Duodenal mucosa (tissue), 2 donors: ENCODE data around the gene TGM4.

Experiments
- H3K27ac ChIP-seq: one replicate; pipeline ENCODE4 v1.7.0; 2013; ENCODE audit warnings: low read depth, low read length
- H3K27me3 ChIP-seq, 2 donors: one replicate each; pipeline ENCODE4 v1.7.0; 2013; ENCODE audit warnings: low read length in 2 of 2, control low read depth in 1 of 2; ENCODE audit not compliant: insufficient read depth in 2 of 2, control insufficient read depth in 1 of 2
- H3K36me3 ChIP-seq, 2 donors: one replicate each; pipeline ENCODE4 v1.7.0; 2013; ENCODE audit warnings: low read length in 2 of 2, control low read depth in 1 of 2; ENCODE audit not compliant: insufficient read depth in 2 of 2, control insufficient read depth in 1 of 2
- H3K4me1 ChIP-seq, 2 donors: one replicate each; pipeline ENCODE4 v1.7.0; 2013; ENCODE audit warnings: low read length in 2 of 2, control low read depth in 1 of 2; ENCODE audit not compliant: insufficient read depth in 2 of 2, control insufficient read depth in 1 of 2
- H3K4me3 ChIP-seq, 2 donors: one replicate each; pipeline ENCODE4 v1.7.0; 2013; ENCODE audit warnings: low read length in 2 of 2, low read depth in 1 of 2
- H3K9ac ChIP-seq, 2 donors: one replicate each; pipeline ENCODE4 v1.7.0; 2013; ENCODE audit warnings: low read length in 2 of 2, low read depth in 1 of 2
- H3K9me3 ChIP-seq, 2 donors: one replicate each; pipeline ENCODE4 v1.7.0; 2013; ENCODE audit warnings: low read length in 2 of 2, control low read depth in 1 of 2; ENCODE audit not compliant: control insufficient read depth in 1 of 2

TGM4 gene

DNA sequence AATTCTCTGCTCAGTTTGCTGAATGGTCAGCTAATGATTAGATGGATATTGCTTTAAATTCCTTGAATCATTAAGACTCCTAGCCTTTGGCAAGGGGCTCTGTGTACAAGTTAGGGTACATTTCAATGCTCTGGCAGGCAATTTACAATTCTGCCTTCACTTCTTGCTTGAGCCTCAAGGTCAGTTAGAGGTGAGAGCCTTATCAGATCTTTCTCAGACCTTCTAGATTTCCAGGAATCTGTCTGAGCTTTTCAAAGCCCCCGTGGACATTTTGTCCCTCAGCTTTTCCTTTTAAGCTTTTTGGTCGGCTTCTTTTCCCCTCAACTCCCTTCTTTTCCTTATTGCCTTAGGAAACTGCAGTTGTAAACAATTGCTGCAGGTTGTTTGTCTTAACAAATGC lies 34.7 kb downstream of the TGM4 start:
- Histone ChIP-seq H3K27ac (no peak overlapping the region), H3K27me3 (no peaks in the 10 kb centered on the region)

DNA sequence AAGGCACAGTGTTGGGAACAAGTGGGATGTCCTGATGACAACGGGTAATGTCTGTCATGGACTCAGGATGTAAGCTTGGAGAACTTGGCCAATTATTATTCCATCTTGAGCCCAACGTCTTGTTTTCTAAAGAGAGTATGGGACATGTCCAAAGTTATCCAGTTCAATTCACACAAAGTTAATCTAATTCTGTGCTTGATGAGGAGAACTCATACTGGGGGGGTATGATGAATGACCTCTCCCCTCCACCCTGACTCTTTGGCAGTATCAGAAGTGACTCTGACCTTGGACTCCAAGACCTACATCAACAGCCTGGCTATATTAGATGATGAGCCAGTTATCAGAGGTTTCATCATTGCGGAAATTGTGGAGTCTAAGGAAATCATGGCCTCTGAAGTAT lies 36.3 kb downstream of the TGM4 start:
- no peaks in the 10 kb centered on the region for H3K27me3 ChIP-seq
- no peaks in the 10 kb centered on the region for H3K36me3 ChIP-seq
- no peaks in the 10 kb centered on the region for H3K4me1 ChIP-seq
- H3K9ac ChIP-seq, result no peak overlapping the region
- no peaks in the 10 kb centered on the region for H3K9me3 ChIP-seq
- no peak overlapping the region for H3K27ac ChIP-seq
- H3K4me3 ChIP-seq, result no peak overlapping the region

More for the DNA sequence above, 34.7 kb downstream of the TGM4 start:
- no peak overlapping the region for H3K9ac ChIP-seq
- H3K36me3 ChIP-seq, result no peaks in the 10 kb centered on the region
- no peaks in the 10 kb centered on the region for H3K9me3 ChIP-seq
- H3K4me1 ChIP-seq, result no peaks in the 10 kb centered on the region
- no peak overlapping the region for H3K4me3 ChIP-seq

DNA sequence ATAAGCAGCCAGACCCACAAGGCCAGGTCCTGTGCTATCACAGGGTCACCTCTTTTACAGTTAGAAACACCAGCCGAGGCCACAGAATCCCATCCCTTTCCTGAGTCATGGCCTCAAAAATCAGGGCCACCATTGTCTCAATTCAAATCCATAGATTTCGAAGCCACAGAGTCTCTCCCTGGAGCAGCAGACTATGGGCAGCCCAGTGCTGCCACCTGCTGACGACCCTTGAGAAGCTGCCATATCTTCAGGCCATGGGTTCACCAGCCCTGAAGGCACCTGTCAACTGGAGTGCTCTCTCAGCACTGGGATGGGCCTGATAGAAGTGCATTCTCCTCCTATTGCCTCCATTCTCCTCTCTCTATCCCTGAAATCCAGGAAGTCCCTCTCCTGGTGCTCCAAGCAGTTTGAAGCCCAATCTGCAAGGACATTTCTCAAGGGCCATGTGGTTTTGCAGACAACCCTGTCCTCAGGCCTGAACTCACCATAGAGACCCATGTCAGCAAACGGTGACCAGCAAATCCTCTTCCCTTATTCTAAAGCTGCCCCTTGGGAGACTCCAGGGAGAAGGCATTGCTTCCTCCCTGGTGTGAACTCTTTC lies 39.6 kb downstream of the TGM4 start:
- peaks cover 3 to 11% of the 10 kb centered on the region in 2 donors for H3K36me3 ChIP-seq
- H3K4me1 ChIP-seq, result no peaks in the 10 kb centered on the region
- no peak overlapping the region for H3K27ac ChIP-seq
- H3K4me3 ChIP-seq, result no peak overlapping the region
- no peak overlapping the region for H3K9ac ChIP-seq
- no peaks in the 10 kb centered on the region for H3K9me3 ChIP-seq
- H3K27me3 ChIP-seq, result no peaks in the 10 kb centered on the region

DNA sequence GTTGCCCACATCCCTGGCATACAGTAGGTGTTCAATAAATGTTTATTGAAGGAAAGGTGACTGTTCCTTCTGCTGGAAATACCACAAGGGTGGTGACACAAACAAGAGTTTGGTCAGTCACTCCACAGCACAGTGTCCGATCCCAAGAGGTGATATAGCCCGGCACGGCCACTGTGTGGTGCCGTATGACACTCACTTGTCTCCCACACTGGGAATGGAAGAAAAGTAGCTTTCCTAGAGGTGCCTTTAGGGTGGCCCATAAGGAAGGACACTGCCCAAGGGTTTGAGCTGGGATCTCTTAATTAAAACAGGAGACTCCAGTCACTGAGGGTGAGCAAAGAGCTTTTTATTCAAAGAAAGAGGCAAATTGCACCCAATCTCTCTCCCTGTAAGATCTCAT lies 40.5 kb downstream of the TGM4 start:
- no peak overlapping the region for H3K27ac ChIP-seq
- H3K9ac ChIP-seq, result no peak overlapping the region
- H3K9me3 ChIP-seq, result no peaks in the 10 kb centered on the region
- H3K4me3 ChIP-seq, result no peak overlapping the region
- peaks cover 3 to 11% of the 10 kb centered on the region in 2 donors for H3K36me3 ChIP-seq
- no peaks in the 10 kb centered on the region for H3K27me3 ChIP-seq
- no peaks in the 10 kb centered on the region for H3K4me1 ChIP-seq

DNA sequence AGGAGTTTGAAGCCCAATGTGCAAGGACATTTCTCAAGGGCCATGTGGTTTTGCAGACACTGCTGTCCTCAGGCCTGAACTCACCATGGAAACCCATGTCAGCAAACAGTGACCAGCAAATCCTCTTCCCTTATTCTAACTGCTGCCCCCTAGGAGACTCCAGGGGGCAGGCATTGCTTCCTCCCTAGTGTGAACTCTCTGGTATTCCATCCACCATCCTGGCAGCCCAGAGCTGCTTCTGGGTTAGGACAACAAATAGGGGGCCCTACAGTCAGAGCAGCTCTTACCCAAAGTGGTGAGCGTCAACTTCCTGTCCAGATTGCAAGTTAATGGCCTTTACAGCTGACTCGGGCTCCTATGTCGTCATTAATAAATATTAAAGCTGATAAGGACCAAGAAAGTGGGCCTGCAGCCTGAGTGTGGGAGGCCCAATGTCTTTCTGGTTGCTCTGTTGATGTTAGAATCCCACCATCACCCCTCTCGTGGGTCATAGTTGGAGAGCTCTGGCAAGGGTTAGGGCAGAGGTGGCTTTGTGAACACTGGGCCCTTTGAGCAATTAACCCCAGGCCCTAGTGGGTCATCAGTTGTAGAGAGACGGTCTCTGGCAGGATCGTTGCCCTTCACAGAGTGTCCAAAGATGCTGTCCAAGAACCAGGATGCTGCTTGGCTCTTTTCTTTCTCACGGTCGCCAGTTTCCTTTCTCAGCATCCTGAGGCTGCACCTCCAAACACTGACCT lies 41.5 kb downstream of the TGM4 start:
- Histone ChIP-seq H3K9ac (no peak overlapping the region), H3K27ac (no peak overlapping the region), H3K4me1 (no peaks in the 10 kb centered on the region), H3K4me3 (no peak overlapping the region), H3K27me3 (no peaks in the 10 kb centered on the region), H3K36me3 (peaks cover 3 to 16% of the 10 kb centered on the region in 2 donors), H3K9me3 (no peaks in the 10 kb centered on the region)

DNA sequence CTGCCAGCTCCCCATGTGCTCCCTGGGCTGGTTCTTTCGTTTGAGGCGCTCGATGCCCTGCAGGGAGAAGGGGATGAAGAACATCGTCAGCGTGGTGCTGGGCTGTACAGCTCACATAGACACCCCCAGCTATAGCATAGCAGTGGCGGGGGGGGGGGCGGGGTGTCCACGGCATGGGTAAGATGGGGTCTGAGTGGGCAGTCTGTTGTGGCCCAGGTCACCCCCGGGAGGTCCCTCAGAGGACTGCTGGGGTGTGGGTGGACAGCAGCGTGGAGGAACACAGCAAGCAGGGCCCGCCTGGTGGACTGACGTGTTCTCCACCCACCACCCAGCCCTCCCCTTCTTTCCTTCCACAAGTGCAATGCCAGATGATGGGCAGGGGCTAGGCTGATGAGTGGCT lies 43.7 kb downstream of the TGM4 start:
- Histone ChIP-seq H3K4me3 (no peak overlapping the region), H3K9me3 (no peaks in the 10 kb centered on the region), H3K27me3 (no peaks in the 10 kb centered on the region), H3K4me1 (no peaks in the 10 kb centered on the region), H3K27ac (no peak overlapping the region), H3K9ac (no peak overlapping the region), H3K36me3 (peaks cover 7 to 33% of the 10 kb centered on the region in 2 donors)

DNA sequence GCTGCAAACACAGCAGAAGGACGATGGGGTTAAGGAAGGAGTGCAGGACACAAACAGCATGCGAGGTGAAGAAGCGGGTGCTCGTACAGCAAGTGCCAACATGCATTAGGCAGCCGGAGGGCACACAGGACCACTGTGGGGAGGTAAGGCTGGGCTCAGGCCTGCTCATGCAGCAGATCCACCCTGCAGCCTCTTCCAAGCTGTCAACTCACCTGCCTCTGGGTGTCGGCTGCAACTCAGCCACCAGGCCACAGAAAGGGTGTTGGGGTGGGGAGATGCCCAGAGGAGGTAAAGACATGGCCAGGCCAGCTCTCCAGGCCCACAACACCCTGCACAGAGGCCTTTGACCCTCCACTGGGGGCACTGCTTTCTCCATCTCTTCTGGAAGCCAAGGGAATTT lies 44.2 kb downstream of the TGM4 start:
- Histone ChIP-seq H3K9me3 (no peaks in the 10 kb centered on the region), H3K27me3 (no peaks in the 10 kb centered on the region), H3K36me3 (peaks cover 7 to 35% of the 10 kb centered on the region in 2 donors)

DNA sequence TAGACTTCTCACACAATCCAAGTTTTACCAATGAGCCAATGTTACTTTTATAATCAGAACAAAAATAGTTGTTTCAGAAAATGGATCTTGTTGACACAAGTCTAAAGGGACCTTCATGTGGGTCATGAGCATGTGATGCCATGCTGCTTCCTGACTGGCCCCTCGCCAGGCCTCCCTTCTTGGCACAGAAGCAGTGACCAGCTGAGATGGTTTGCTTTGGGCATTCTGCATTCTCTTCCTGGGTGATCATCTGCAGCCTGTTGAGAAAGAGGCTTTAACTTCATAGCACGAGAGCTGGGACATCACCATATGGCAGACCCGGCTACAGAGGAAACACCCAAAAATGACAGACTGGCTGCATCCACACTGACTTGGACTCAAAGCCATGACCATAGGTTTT lies 45.7 kb downstream of the TGM4 start:
- no peaks in the 10 kb centered on the region for H3K9me3 ChIP-seq
- H3K4me3 ChIP-seq, result no peak overlapping the region
- H3K27me3 ChIP-seq, result no peaks in the 10 kb centered on the region
- H3K9ac ChIP-seq, result no peak overlapping the region
- H3K27ac ChIP-seq, result no peak overlapping the region
- peaks cover 7 to 37% of the 10 kb centered on the region in 2 donors for H3K36me3 ChIP-seq
- no peaks in the 10 kb centered on the region for H3K4me1 ChIP-seq

More for the DNA sequence above, 44.2 kb downstream of the TGM4 start:
- Histone ChIP-seq H3K27ac (no peak overlapping the region), H3K4me3 (no peak overlapping the region), H3K9ac (no peak overlapping the region), H3K4me1 (no peaks in the 10 kb centered on the region)

DNA sequence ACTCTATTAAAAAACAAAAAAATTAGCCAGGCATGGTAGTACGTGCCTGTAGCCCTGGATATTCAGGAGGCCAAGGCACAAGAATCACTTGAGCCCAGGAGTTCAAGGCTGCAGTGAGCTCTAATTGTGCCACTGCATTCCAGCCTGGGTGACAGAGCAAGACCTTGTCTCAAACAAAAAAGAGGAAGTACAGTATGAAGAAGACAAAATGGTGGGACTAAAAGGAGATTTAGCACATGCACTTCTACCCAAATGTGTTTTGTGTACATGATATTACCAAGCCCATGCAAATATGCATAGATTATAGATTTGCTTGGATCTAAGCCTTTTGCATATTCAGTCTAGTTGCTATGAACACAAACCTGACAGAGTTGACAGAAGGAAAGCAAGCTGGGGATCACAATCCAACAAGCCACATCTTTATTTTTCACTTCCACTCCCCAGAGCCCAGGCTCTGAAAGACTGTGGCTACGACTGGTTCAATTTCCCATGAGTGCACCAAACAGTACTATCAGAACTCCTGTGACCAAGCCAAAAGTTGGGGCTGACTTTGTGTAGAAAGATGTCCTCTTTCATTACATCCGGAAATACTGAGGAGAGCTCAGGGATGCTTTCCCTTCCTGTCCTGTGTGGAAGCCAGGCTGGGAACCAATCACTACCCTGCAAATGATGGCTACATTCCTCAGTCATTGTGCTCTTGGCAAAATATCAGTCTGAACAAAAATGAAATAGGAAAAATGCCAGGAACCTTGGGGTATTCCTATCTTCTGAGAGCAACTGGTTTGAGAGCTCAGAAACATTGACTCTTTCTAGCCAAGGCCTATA lies 49.4 kb downstream of the TGM4 start:
- H3K27ac ChIP-seq, result no peak overlapping the region
- peaks cover 24 to 46% of the 10 kb centered on the region in 2 donors for H3K36me3 ChIP-seq
- no peaks in the 10 kb centered on the region for H3K4me1 ChIP-seq
- H3K4me3 ChIP-seq, result no peak overlapping the region
- no peak overlapping the region for H3K9ac ChIP-seq
- H3K9me3 ChIP-seq, result no peaks in the 10 kb centered on the region
- no peaks in the 10 kb centered on the region for H3K27me3 ChIP-seq

DNA sequence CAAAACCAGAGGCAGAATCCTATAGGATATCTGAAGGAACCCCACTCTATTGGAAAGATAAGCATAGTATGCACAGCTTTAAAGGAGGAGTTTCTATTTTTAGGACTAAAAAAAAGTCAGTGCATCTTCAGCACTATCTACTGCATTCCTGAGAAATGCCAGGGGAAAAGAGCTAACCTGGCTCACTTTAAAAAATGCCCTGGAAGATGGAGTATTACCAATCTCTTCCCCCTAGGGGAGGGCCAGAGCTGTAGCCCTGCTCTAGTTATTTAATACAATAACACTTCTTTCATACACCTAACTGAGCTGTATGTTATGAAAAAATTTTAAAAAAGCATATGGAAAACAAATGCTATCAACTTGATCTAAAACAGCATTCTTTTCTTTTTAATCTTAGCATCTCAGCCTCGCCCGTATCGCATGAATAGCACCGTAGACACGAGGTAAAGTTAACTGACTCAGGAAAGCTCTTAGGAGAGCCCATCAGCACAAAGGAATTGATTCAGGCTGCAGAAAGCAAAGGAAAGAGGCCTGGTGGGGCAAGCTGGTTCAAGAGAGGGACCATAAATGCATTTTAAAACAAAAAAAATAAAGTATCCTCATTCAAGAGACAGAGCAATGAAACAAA lies 50.2 kb downstream of the TGM4 start:
- H3K27me3 ChIP-seq, result no peaks in the 10 kb centered on the region
- no peaks in the 10 kb centered on the region for H3K9me3 ChIP-seq
- H3K4me1 ChIP-seq, result no peaks in the 10 kb centered on the region
- no peak overlapping the region for H3K4me3 ChIP-seq
- no peak overlapping the region for H3K27ac ChIP-seq
- H3K36me3 ChIP-seq, result peaks cover 29 to 53% of the 10 kb centered on the region in 2 donors
- H3K9ac ChIP-seq, result no peak overlapping the region
